HepG2 (cell line): ENCODE results near the gene AHNAK. TPM values are rescaled to one million over a fixed set of nuclear protein-coding genes. Genes with fewer than 3 reads are reported as not detected.
A peak's percentile ranks its signal among the peaks of the same experiment; 100 is the strongest.

ENCODE experiments used
- BORCS8-MEF2B ChIP-seq: sonication (generic); formaldehyde crosslinking; IDR thresholded peaks from 2 replicates; pipeline ENCODE4 v1.8.0; 2022; ENCODE audit warnings: mild to moderate bottlenecking, missing genetic modification reagents
- BRF2 ChIP-seq: sonication (generic); formaldehyde crosslinking; IDR thresholded peaks from 2 replicates; pipeline ENCODE4 v1.8.1; 2022; ENCODE audit warnings: mild to moderate bottlenecking, missing genetic modification reagents
- CC2D1A ChIP-seq: sonication (generic); formaldehyde crosslinking; IDR thresholded peaks from 2 replicates; pipeline ENCODE4 v1.8.1; 2023; ENCODE audit warnings: mild to moderate bottlenecking, missing genetic modification reagents
- EHMT2 ChIP-seq: fragments of 200-600 bp; sonication (generic); IDR thresholded peaks from 2 replicates; pipeline ENCODE4 v1.7.0; 2017; ENCODE audit warnings: antibody characterized with exemption, low read depth, low read length, borderline replicate concordance
- HNRNPUL1 ChIP-seq: fragments of 200-400 bp; formaldehyde crosslinking; IDR thresholded peaks from 2 replicates; pipeline ENCODE4 v1.6.1; 2017; ENCODE audit warnings: low read depth, mild to moderate bottlenecking, low read length, moderate library complexity
- PAWR ChIP-seq: sonication (generic); formaldehyde crosslinking; IDR thresholded peaks from 2 replicates; pipeline ENCODE4 v1.4.0; 2020; ENCODE audit warnings: missing genetic modification reagents, mild to moderate bottlenecking, borderline replicate concordance
- PAXIP1 ChIP-seq: sonication (generic); formaldehyde crosslinking; conservative IDR thresholded peaks from 2 replicates; pipeline ENCODE4 v1.4.0; 2020; ENCODE audit warnings: mild to moderate bottlenecking, missing genetic modification reagents, moderate library complexity
- PHB2 ChIP-seq: fragments of 450-650 bp; IDR thresholded peaks from 2 replicates; pipeline ENCODE4 v1.6.1; 2018; ENCODE audit not compliant: partially characterized antibody
- PLRG1 ChIP-seq: fragments of 450-650 bp; conservative IDR thresholded peaks from 2 replicates; pipeline ENCODE4 v1.6.1; 2016
- SAP130 ChIP-seq: IDR thresholded peaks from 2 replicates; pipeline ENCODE4 v1.6.1; 2016; ENCODE audit warnings: low read depth
- SIX1 ChIP-seq: sonication (generic); formaldehyde crosslinking; IDR thresholded peaks from 2 replicates; pipeline ENCODE4 v1.4.0; 2020; ENCODE audit warnings: missing genetic modification reagents, borderline replicate concordance
- SOX13 ChIP-seq, 3 experiments: fragments of 450-650 bp in 1 of 3; sonication (generic) in 1 of 3; formaldehyde crosslinking in 1 of 3; IDR thresholded peaks in 2 of 3; conservative IDR thresholded peaks in 1 of 3; 2 replicates each; pipeline versions ENCODE4 v1.5.0 to v1.6.1; 2016 to 2020; ENCODE audit warnings: antibody characterized with exemption in 1 of 3, mild to moderate bottlenecking in 1 of 3, missing compliant biosample characterization in 1 of 3, missing genetic modification reagents in 1 of 3, moderate library complexity in 1 of 3
- SRSF1 ChIP-seq: fragments of 200-400 bp; formaldehyde crosslinking; optimal IDR thresholded peaks from 2 replicates; pipeline ENCODE3; 2017; ENCODE audit warnings: mild to moderate bottlenecking, low read depth, low read length, moderate library complexity
- THAP8 ChIP-seq: sonication (generic); formaldehyde crosslinking; IDR thresholded peaks from 2 replicates; pipeline ENCODE4 v1.5.1; 2020; ENCODE audit warnings: missing genetic modification reagents, mild to moderate bottlenecking, borderline replicate concordance
- YY1 ChIP-seq: IDR thresholded peaks from 2 replicates; pipeline ENCODE4 v1.6.1; 2011; ENCODE audit warnings: low read length, low read depth, moderate library complexity, mild to moderate bottlenecking; ENCODE audit not compliant: insufficient read depth, insufficient replicate concordance
- ZBTB26 ChIP-seq: IDR thresholded peaks from 2 replicates; pipeline ENCODE4 v1.6.1; 2016; ENCODE audit warnings: missing compliant biosample characterization, missing genetic modification reagents, borderline replicate concordance
- ZBTB7B ChIP-seq: sonication (generic); formaldehyde crosslinking; IDR thresholded peaks from 2 replicates; pipeline ENCODE4 v1.4.0; 2020; ENCODE audit warnings: missing genetic modification reagents
- ZNF333 ChIP-seq: sonication (generic); formaldehyde crosslinking; IDR thresholded peaks from 2 replicates; pipeline ENCODE4 v1.4.0; 2020; ENCODE audit warnings: mild to moderate bottlenecking, missing genetic modification reagents, borderline replicate concordance
- ZNF607 ChIP-seq: sonication (generic); formaldehyde crosslinking; IDR thresholded peaks from 2 replicates; pipeline ENCODE4 v1.5.1; 2020; ENCODE audit warnings: missing genetic modification reagents, mild to moderate bottlenecking, borderline replicate concordance
- polyA plus RNA-seq, 8 experiments: library from polyadenylated mRNA; depleted of rRNA in 3 of 8; stranded (reverse) in 7 of 8; unstranded in 1 of 8; fragments of >200 nt; fragmentation: Illumina TruSeq in 4 of 8; extraction: Trizol in 4 of 8; gene quantifications; 2 replicates each; pipeline versions ENCODE4 v1.2.1 to v1.2.3, GENCODE V29; 2011 to 2016; ENCODE audit warnings: low read depth in 4 of 8, missing spikeins in 1 of 8, mixed read lengths in 1 of 8; ENCODE audit not compliant: insufficient read depth in 1 of 8
- total RNA-seq, 5 experiments: library from RNA; depleted of rRNA; stranded (reverse); fragments of >200 nt; fragmentation: Illumina TruSeq; extraction: Trizol; gene quantifications; 2 replicates each; pipeline ENCODE4 v1.2.3, GENCODE V29; 2016; ENCODE audit warnings: low read depth in 1 of 5
- TF ChIP-seq, protein P1 (sequence below): IDR thresholded peaks from 2 replicates; pipeline ENCODE4 v1.6.1; 2016; ENCODE audit warnings: control low read depth

AHNAK gene
- total and polyA plus RNA-seq, 2 of the 13 experiments (the other 11 are each of a cell fraction or from before 2014, with no cell fraction given): 23.4 to 25.0 TPM

DNA sequence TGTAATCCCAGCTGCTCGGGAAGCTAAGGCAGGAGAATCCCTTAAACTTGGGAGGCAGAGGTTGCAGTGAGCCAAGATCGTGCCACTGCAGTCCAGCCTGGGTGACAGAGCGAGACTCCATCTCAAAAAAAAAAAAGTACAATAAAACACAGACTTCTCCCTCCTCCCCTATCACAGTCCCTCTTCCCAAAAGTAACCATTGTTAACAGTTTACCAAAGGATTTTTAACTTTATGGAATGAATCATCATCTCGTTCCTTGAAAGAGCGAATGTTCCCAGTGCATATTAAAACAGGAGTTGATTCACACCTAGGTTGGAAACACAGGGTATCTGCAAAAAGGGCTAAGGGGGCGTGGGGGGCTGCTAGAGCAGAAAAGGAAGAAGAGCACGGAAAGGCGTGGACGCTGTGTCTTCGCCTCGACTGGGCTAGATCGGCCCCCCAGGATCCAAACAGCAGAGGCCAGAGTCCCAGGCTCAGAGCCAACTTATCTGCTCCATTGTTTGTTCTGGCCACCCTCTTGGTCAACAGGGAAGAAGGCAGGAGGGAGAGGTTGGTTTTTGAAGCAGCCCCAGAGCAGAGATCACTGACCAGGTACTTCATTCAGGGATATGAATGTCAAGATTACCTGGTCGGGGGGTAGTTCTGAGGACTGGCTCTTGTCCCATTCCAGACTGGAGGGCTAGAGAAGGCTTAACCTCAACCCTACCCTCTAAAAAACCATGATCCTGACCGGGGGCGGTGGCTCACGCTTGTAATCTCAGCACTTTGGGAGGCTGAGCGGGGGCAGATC is 2.1 kb upstream of the AHNAK start (continued):
- TF ChIP-seq PAWR (CRISPR knock-in tag) (no peak), HNRNPUL1 (no peak), PHB2 (no peak), ZBTB7B (CRISPR knock-in tag) (peak; percentile 78; the same call in 1 of the 2 replicates), ZNF607 (CRISPR knock-in tag) (no peak), PAXIP1 (CRISPR knock-in tag) (peak; percentile 95), SAP130 (CRISPR knock-in tag) (peak; percentile 82), SOX13 (IDR thresholded peaks at IDR 0.05) (peak; percentile 29; the same call in 1 of the 2 replicates), SOX13 (CRISPR knock-in tag; conservative IDR thresholded peaks at IDR 0.05 in 1 of 2, IDR thresholded peaks at IDR 0.05 in 1 of 2) (peak in 1 of 2 experiments; percentile 82; a peak in 2 of 4 replicates), BORCS8-MEF2B (CRISPR knock-in tag) (0 out of 2 replicates have a peak, but pooled peaks have one; percentile 51), THAP8 (no peak), ZBTB26 (CRISPR knock-in tag) (no peak), SIX1 (CRISPR knock-in tag) (no peak), BRF2 (CRISPR knock-in tag) (no peak), CC2D1A (no peak), YY1 (peak; percentile 11), SRSF1 (no peak), EHMT2 (no peak), ZNF333 (CRISPR knock-in tag) (no peak), PLRG1 (no peak)
- TF ChIP-seq, protein P1, sequence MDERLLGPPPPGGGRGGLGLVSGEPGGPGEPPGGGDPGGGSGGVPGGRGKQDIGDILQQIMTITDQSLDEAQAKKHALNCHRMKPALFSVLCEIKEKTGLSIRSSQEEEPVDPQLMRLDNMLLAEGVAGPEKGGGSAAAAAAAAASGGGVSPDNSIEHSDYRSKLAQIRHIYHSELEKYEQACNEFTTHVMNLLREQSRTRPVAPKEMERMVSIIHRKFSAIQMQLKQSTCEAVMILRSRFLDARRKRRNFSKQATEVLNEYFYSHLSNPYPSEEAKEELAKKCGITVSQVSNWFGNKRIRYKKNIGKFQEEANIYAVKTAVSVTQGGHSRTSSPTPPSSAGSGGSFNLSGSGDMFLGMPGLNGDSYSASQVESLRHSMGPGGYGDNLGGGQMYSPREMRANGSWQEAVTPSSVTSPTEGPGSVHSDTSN (CRISPR knock-in tag): no peak
